Caki2 (cell line): Measurements from ENCODE around the gene ARHGEF16. TPM values are rescaled to one million over a fixed set of nuclear protein-coding genes. Genes with fewer than 3 reads are reported as not detected.

Experiments
- DNase-seq: peaks from one replicate; pipeline ENCODE4 v3.0.0-alpha.2; 2015; ENCODE audit warnings: low read depth
- in situ Hi-C: cut with HindIII; loops from 2 replicates; pipeline ENCODE4 v1.10.0; 2016; ENCODE audit warnings: low sequenced_read_pairs, low pct_unique_long_range_greater_than_20kb, mixed read lengths
- total RNA-seq: library from RNA; depleted of rRNA; stranded (reverse); fragments of >200 nt; shearing (Covaris generic); gene quantifications from 2 replicates; pipeline ENCODE4 v1.2.3, GENCODE V29; 2014; ENCODE audit warnings: low replicate concordance; rRNA removed

ARHGEF16 gene
- 2.6 and 3.3 TPM in 2 replicates for total RNA-seq

DNA sequence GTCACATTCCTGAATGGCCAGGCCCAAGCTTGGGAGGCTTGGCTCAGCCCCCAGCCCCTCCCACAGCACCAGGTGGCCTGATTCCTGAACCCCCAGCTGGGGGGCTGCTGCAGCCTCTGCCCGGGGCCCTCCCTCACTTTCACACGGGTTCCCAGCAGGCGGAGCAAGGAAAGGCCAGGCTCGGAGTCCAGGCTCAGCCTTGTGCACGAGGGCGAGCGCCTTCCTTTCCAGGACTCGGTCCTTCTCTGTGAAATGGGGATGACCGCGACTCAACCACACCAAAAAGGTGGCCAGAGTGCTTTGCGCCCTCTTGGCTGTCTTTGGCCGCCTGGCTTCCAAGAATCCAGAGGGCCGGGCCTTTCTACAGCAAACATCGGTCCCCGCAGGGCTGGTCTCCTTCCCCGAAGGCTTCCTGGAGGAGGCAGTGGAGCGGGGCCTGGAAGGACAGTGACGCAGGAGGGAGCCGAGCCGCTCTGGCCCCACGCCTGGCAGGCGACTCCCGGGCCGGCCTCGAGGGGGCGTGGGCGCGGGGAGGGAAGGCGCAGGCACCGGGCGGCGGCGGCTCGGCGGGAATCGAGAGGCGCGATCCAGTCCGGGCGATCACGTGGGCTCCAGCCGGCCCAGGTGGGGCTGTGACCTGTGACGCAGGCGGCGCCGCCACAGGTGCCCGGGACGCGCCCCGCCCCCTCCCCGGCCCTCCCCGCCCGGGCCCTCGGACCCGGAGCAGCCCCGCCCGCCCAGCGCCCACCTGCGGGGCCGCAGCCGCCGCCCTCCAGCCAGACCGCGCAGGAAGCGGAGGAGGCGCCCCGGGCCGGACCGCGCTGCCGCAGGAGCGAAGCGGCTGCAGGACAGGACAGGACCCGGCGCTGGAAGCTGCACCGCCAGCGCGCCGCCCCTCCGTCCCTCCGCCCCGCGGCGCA, at the start of gene ARHGEF16:
TSS of gene ARHGEF16 (plus strand) at position 775 of the 920 bp plus-strand sequence. CDS start 8,420 bp downstream, outside the sequence.
- peak; percentile 63 for DNase-seq

DNA sequence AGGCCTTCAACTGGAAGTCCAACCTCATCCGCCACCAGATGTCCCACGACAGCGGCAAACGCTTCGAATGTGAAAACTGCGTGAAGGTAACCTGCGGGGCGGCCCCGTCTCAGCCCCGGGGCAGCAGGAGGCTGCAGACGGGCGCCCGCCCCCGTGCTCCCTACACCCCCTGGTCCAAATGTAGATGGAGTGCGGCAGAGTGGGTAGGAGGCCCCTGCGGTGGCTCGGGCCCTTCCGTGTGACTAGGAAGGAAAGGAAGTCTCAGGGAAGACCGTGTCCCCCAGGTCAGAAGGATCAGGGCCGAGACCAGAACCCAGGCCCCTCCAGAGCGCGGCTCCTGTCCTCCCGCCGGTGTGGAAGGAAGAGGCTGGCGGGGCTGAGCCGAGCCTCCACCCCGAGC, 49.7 kb upstream of the ARHGEF16 start:
- in situ Hi-C loops, result no loop called here
- DNase-seq, result no peak

More for the DNA sequence above, at the start of gene ARHGEF16:
- in situ Hi-C loops, result no loop called here

DNA sequence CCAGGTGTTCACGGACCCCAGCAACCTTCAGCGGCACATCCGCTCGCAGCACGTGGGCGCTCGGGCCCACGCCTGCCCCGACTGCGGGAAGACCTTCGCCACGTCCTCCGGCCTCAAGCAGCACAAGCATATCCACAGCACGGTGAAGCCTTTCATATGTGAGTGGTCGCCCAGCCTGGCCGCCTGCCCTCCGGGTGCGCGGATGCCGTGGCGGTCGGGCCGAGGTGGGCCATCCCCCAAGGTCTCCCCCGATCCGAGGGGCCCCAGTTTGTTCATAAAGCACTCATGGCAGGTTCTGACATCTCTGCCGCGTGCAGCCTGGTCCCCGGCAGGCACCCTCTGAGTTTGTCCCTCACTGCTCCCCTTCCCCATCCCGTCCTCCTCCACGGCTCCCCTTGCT, 49.0 kb upstream of the ARHGEF16 start:
- in situ Hi-C loops, result no loop called here
- no peak for DNase-seq

DNA sequence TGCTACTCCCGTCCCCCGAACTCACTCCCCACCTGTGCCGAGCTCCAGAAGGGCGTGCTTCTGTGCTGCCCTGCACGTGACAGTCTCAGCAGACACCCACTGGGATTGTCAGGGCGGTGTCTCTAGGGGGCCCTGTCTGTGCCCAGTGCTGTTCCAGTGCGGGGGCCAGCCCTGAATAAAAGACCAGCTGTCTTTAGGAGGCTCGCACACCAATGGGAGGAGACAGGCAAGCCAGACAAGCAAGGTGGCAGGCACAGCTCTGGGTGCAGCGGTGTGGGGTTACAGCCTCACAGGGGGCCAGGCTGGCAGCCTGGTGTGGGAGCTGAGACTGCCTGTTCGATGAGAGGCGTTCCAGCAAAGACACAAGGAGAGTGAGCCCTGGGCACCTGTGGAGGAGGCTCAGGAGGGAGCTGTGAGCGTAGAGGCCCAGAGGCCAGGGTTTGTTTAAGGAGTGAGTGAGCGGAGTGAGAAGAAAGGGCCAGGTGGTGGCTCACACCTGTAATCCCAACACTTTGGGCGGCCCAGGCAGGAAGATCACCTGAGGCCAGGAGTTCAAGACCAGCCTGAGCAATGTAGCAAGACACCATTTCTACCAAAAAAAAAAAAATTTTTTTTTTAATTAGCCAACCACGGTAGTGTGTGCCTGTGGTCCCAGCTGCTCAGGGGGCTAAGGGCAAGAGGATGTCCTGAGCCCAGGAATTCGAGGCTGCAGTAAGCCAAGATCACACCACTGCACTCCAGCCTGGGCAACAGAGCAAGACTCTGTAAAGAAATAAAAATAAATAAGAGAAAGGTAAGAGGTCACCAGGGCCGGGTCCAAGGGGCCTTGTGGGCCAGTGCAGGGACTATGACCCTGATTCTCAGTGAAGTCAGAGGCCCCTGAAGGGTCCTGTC, 48.2 kb upstream of the ARHGEF16 start:
- no peak for DNase-seq
- in situ Hi-C loops, result no loop called here

DNA sequence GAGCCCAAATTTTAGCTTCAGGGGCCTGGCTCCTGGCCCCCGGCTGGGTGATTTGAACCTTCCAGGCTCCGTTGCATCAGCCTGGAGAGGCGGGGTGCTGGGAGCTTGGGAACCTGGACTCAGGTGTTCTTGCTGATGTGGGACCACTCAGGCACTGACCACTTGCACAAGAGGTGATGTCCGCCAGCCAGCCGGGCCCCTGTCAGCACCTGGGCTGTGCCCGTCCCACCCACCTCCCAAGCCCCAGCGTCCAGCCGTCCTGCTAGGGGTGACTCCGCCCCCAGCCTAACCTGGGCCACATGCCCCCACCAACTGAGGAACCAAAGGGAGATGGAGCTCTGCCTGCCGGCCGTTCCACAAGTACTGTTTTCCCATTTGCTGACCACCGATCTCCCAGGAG, 47.4 kb upstream of the ARHGEF16 start:
- DNase-seq, result no peak
- in situ Hi-C loops, result no loop called here

DNA sequence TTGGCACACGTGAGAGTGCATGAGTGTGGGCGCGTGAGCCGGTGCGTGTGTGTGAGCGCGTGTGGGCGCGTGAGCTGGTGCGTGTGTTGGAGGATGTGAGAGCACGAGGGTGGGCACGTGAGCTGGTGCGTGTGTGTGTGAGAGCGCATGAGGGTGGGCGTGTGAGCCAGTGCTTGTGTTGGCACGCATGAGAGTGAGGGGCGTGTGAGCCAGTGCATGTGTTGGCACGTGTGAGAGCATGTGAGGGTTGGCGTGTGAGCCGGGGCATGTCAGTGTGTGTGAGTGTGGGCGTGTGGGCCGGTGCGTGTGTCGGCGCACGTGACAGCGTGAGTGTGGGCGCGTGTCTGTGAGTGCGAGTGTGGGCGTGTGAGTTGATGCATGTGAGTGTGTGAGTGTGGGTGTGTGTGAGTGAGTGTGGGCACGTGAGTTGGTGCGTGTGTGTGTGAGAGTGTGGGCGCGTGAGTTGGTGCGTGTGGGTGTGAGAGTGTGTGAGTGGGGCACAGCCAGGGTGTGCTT, 45.7 kb upstream of the ARHGEF16 start:
- in situ Hi-C loops, result no loop called here
- DNase-seq, result no peak

DNA sequence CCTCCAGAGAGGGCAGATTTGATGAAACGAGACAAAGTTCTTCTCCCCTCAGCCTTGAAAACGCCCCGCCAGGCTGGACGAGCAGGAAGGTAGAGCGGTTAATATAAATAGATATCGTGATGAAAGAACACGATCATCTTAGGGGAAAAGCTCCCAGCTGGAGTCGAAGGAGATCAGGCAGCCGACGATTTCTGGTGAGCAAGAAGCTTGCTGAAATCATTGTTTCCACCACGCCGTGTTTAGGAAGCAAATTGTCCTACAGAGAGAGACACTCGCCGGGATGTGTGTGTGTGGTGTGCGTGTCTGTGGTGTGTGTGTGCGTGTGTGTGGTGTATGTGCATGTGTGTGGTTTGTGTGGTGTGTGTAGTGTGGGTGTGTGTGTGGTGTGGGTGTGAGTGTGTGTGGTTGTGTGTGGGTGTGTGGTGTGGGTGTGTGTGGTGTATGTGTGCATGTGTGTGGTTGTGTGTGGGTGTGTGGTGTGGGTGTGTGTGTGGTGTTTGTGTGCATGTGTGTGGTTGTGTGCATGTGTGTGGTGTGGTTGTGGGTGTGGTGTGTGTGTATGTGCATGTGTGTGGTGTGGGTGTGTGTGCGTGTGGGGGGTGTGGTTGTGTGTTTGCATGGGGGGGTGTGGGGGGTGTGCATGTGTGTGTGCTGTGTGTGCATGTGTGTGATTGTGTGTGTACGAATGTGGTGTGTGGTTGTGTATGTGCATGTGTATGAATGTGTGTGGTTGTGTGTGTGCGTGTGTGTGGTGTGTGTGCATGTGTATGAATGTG, 44.9 kb upstream of the ARHGEF16 start:
- in situ Hi-C loops, result no loop called here
- no peak for DNase-seq

DNA sequence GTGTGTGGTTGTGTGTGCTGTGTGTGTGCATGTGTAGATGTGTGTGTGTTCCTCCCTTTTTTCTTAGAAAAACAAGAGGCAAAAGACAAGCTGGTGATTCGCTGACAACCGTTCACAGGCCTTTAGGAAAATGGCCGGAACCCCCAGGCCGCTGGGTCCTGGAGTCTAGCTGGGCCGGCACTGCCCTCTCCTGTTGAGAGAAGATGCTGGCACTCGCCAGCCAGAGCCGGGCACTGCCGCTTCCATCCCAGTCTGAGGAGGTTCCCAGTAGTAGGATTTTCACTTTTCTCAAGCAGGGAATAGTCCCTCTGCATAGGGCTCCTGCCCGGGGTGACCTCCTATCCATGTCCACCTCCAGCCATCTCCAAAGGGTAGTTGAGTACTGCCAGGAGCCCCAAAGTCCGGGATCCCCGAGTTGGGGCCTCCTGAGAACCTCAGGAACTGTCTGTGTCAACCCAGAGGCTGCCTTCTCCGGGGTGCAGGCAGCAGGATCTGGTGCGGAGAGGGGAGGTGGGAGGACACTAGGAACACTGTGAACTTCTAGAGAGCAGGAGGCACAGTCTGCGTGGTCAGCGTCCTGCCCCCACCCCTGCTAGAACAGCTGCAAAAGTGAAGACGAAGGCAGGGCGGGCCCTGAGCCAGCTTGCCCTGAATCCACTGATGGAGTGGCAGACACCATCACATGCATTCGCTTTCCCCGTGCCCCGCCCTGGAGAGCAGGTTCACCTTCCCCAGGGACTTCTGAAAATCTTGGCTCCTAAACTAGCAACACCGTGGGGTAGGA, 44.1 kb upstream of the ARHGEF16 start:
- DNase-seq, result peak; percentile 54
- in situ Hi-C loops, result no loop called here

DNA sequence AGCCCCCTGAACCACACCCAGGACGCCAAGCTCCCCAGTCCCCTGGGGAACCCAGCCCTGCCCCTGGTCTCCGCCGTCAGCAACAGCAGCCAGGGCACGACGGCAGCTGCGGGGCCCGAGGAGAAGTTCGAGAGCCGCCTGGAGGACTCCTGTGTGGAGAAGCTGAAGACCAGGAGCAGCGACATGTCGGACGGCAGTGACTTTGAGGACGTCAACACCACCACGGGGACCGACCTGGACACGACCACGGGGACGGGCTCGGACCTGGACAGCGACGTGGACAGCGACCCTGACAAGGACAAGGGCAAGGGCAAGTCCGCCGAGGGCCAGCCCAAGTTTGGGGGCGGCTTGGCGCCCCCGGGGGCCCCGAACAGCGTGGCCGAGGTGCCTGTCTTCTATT, 42.7 kb upstream of the ARHGEF16 start:
- in situ Hi-C loops, result no loop called here
- DNase-seq, result no peak

DNA sequence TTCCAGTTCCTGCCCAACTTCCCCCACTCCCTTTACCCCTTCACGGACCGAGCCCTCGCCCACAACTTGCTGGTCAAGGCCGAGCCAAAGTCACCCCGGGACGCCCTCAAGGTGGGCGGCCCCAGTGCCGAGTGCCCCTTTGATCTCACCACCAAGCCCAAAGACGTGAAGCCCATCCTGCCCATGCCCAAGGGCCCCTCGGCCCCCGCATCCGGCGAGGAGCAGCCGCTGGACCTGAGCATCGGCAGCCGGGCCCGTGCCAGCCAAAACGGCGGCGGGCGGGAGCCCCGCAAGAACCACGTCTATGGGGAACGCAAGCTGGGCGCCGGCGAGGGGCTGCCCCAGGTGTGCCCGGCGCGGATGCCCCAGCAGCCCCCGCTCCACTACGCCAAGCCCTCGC, 42.1 kb upstream of the ARHGEF16 start:
- in situ Hi-C loops, result no loop called here
- no peak for DNase-seq

DNA sequence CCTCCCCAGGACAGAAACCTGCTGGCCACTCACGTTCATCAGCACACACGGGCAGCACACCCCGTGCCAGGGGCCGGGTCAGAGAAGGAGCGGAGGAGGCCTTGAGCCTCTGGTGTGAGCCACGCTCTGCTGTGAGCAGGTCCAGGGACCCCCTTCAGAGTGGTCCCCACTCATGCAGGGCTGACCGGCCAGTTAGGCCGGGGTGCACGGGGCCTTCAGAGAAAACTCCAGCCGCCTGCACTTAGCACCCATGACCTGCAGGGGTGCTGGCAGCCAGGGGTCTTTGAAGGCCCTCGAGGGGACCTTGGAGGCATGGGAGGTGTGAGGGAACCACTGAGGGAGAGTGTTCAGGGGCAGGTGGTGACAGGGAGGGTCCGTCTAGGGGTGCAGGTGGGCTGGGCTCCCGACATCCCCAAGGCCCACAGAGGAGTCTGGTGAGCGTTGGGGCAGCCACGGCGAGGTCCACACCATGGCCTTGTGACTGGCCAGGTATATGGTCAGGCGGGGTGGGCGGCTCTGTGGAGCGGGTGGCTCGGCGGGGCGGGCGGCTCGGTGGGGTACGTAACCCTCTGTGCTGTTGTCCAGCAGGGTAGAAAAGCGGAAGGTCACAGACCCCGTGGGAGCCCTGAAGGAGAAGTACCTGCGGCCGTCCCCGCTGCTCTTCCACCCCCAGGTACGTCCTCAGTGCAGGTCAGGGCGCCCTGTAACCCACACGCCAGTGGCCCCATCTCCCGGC, 40.3 kb upstream of the ARHGEF16 start:
- in situ Hi-C loops, result no loop called here
- DNase-seq, result no peak

DNA sequence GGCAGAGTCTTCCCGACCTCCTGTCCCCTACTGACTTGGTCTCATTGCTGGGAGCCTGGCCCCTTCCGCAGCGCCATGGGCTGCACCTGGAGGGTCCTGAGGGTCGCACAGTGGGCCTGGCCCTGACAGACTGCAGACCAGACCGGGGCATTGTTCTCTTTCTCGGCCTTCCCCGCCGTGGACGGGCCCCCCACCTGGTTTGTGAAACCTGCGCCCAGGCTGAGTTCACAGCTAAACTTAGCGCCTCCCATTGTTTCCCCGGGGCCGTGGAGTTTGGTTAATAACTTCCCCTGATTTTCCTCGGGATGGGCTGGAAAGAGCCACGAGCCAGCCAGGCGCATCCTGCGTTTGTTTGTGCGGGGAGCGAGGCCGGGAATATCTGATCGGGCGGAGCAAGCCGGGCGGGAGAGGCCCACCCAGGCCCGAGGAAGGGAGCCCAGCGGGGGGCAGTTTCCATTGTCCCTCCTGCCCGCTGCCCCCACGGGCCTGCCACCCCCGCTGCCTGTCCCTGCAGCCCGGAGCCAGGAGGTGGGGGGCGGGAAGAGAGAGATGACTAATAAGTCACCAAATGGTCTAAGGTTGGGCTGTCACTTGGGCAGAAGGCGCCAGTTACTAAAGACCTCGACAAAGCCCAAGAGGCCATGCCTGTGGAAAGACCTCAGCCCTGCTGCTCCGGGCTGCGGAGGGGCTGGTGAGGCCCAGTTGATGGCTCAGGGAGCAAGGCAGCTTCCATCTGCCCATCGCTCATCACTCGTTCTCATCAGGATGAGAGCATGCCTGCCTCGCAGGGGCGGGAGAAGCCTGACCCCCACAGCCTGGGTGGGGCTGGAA, 39.0 kb upstream of the ARHGEF16 start:
- in situ Hi-C loops, result no loop called here
- DNase-seq, result no peak

DNA sequence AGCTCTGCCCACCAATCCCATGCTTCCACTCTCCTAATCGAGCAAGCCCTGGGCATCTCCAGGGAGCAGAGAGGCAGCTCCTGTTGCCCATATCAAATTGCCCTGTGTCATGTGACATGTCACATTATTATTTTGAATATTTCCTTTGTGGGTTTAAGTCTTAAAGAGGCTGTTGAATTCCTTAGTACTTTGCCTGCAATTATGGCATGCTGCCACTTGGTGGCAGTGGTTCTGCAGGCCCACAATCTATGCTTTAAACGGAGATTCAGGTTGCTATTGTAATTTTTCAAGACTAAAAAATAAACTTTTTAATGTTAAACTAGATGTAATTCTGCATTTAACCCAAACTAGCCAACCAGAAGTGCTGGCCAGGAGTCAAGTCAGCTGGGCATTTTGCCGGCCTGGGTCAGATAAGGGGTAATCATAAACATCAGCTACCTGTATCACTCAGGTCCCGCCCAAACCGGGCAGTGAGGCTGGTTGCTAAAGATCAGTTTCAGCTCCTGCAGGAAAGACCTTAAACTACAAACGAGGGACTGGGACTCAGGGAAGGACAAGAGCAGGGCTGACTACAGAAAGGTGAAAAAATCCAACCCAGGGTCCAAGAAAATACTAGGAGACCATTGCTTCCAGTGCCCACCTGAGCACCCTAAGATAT, 37.3 kb upstream of the ARHGEF16 start:
- DNase-seq, result no peak
- in situ Hi-C loops, result no loop called here

DNA sequence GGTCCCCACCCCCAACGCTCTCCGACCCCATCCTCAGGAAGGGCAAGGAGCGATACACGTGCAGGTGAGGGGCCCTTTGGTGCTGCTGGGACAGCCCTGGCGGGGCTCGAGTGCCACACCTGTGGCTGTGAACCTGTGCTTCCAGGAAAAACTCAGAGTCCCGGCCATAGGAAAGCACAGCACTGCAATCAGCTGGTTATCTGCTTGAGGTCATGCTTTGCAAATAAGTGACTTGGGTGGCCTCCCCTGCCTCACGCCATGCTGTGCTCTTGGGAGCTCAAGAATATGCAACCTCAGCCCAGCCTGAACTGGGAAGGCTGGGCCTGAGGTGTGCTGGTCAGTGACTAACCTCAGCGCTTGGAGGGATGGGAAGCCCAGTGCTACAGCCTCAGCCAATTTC, 36.5 kb upstream of the ARHGEF16 start:
- DNase-seq, result no peak
- in situ Hi-C loops, result no loop called here

DNA sequence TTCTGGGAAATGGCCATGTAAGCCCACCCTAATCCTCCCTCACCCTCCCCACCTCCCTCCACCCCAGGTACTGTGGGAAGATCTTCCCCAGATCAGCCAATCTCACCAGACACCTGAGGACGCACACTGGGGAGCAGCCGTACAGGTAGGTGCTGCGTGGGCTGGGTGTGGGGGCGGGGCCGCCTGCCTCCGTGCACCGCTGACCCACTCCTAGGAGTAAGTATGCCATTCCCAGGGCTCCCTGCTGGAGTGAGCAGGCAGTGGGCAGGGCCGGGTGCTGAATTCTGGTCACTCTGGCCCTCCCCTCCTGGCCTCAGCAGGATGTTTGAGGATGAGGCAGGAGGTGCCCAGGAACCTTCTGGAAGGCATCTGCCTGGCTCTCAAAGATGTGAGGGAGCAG, 35.9 kb upstream of the ARHGEF16 start:
- DNase-seq, result no peak
- in situ Hi-C loops, result no loop called here
